ENCODE measurements around the gene ZNF827.

ZNF827 gene

GRCh38 chr4:145824463-145824862, 114.2 kb downstream of the ZNF827 start:
- DNase-seq = no peak

GRCh38 chr4:145823743-145824142, 114.9 kb downstream of the ZNF827 start:
- DNase-seq = no peak

- no peak for DNase-seq
Observed at GRCh38 chr4:145822581-145822980, 116.0 kb downstream of the ZNF827 start.

GRCh38 chr4:145822181-145822580, 116.4 kb downstream of the ZNF827 start:
- no peak for DNase-seq

GRCh38 chr4:145821766-145822165, 116.9 kb downstream of the ZNF827 start:
- no peak for DNase-seq

- no peak for DNase-seq
Observed at GRCh38 chr4:145820407-145820806, 118.2 kb downstream of the ZNF827 start.

- no peak for DNase-seq
Observed at GRCh38 chr4:145819853-145820181, 118.8 kb downstream of the ZNF827 start.

- DNase-seq = no peak
Observed at GRCh38 chr4:145819101-145819852, 119.3 kb downstream of the ZNF827 start.

GRCh38 chr4:145818011-145818410, 120.6 kb downstream of the ZNF827 start:
- DNase-seq = no peak

GRCh38 chr4:145816091-145816490, 122.5 kb downstream of the ZNF827 start:
- DNase-seq = no peak

GRCh38 chr4:145815626-145816025, 123.0 kb downstream of the ZNF827 start:
- no peak for DNase-seq

- DNase-seq = no peak
Observed at GRCh38 chr4:145815027-145815612, 123.5 kb downstream of the ZNF827 start.

GRCh38 chr4:145814246-145814645, 124.4 kb downstream of the ZNF827 start:
- DNase-seq = no peak

GRCh38 chr4:145812919-145813318, 125.7 kb downstream of the ZNF827 start:
- DNase-seq = no peak

GRCh38 chr4:145808848-145809512, 129.6 kb downstream of the ZNF827 start:
- no peak for DNase-seq

GRCh38 chr4:145808021-145808650, 130.5 kb downstream of the ZNF827 start:
- no peak for DNase-seq

GRCh38 chr4:145805490-145805889, 133.1 kb downstream of the ZNF827 start:
- DNase-seq = no peak

GRCh38 chr4:145804116-145804515, 134.5 kb downstream of the ZNF827 start:
- DNase-seq = no peak

GRCh38 chr4:145799223-145799622, 139.4 kb downstream of the ZNF827 start:
- no peak for DNase-seq

GRCh38 chr4:145797278-145797677, 141.3 kb downstream of the ZNF827 start:
- DNase-seq = no peak

GRCh38 chr4:145796346-145796745, 142.3 kb downstream of the ZNF827 start:
- no peak for DNase-seq

GRCh38 chr4:145795521-145795920, 143.1 kb downstream of the ZNF827 start:
- no peak for DNase-seq

GRCh38 chr4:145792429-145792828, 146.2 kb downstream of the ZNF827 start:
- no peak for DNase-seq

- no peak for DNase-seq
Observed at GRCh38 chr4:145791988-145792387, 146.6 kb downstream of the ZNF827 start.
